IPS-18c (cell line): ENCODE results near the gene CAMK4.
"Not testable (repeated sequence)": the region's sequence is repeated elsewhere in the genome, so short reads cannot be mapped to it uniquely, and the experiment has no call there.

Source experiments
- H3K4me3 ChIP-seq: 2 replicates; pipeline ENCODE4 v1.7.0; 2013; ENCODE audit warnings: low read depth, mild to moderate bottlenecking, low read length, moderate library complexity; ENCODE audit not compliant: insufficient read depth
- H3K9me3 ChIP-seq: one replicate; pipeline ENCODE4 v1.6.1; 2013; ENCODE audit warnings: mild to moderate bottlenecking, low read length, moderate library complexity; ENCODE audit not compliant: control insufficient read depth, insufficient read depth

CAMK4 gene

DNA sequence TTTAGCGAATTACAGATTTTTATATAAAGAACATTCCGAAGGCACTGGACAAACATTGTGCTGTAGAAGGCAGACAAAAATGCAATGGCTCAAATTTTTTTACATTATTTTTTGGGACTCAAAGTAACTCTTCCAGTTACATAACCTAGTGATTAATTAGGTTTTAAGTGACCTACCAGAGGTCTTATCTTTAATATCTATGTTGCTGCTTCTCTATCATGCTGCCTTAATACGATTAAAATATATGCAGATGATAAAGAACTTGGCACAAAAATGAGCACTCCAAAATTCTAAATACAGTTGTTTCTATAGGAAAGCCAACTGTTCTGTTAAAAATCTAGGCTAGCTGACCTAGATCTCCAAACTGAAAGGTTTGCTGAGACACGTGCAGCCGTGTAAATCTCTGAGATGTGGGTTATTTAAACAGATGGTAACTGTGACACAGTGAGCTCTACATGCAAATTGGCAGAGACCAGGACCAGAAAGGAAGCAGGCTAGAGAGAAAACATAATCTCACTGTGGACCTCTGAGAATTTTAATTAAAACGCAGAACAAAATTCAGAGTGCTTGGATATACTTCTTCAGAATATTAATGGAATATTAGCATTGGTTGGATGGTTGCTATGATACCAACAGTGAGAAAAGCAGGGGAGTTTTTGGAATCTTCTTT is 56.2 kb downstream of the CAMK4 start:
- no peak overlapping the region for H3K4me3 ChIP-seq

DNA sequence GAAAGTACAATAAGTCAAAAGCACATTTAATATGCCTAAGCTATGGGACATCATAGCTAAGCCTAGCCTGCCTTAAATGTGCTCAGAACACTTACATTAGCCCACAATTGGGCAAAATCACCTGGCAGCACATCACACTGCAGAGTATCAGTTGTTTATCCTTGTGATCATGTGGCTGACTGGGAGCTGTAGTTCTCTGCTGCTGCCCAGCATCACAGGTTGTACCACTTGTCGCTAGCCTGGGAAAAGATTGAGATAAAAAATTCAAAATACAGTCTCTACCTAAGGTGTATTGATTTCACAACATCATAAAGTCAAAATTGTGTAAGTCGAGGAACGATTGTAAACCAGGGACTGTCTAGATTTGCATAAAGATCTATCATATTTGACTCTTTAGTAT is 58.6 kb downstream of the CAMK4 start:
- no peaks in the 10 kb centered on the region for H3K9me3 ChIP-seq
- H3K4me3 ChIP-seq = no peak overlapping the region

More for the DNA sequence above, 56.2 kb downstream of the CAMK4 start:
- no peaks in the 10 kb centered on the region for H3K9me3 ChIP-seq

DNA sequence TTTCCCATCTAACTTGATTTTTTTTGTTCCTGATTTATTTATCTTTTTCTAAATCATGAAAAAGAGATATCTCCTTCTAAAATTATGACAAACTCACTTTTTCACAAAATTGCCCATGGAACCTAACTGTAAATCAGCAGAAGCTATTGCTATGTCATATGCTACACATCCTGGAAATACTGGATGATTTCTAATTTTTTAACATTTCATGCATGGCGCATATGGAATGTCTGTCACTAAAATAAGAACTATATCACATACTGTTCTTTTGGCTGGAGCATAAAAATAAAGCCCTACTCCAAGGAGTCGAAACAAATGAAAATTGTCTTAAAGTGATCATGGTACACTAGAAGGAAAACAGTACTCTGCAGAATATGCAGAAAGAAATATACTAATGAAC is 60.6 kb downstream of the CAMK4 start:
- no peaks in the 10 kb centered on the region for H3K9me3 ChIP-seq
- no peak overlapping the region for H3K4me3 ChIP-seq

DNA sequence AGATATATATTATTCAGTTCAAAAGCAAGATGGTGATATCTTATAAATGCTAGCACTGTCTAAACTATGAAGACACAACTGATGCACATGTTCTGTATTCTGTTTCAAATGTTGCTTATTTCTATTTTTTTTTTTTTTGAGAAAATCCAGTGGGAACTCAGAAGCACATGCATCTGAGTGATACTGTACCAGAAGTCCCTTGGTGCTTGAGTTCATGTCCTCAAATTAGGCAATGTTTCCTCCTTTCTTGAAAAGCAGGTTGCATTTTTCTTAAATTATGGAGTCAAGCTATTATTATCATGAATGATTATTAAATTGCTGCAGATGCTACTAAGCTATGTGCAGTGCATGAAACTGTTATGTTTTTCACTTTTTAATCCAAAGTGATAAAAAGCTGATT is 70.4 kb downstream of the CAMK4 start:
- Histone ChIP-seq H3K9me3 (no peaks in the 10 kb centered on the region), H3K4me3 (no peak overlapping the region)

GRCh38 chr5:111295649-111296048 is 71.5 kb downstream of the CAMK4 start:
- Histone ChIP-seq H3K9me3 (no peaks in the 10 kb centered on the region), H3K4me3 (no peak overlapping the region)

DNA sequence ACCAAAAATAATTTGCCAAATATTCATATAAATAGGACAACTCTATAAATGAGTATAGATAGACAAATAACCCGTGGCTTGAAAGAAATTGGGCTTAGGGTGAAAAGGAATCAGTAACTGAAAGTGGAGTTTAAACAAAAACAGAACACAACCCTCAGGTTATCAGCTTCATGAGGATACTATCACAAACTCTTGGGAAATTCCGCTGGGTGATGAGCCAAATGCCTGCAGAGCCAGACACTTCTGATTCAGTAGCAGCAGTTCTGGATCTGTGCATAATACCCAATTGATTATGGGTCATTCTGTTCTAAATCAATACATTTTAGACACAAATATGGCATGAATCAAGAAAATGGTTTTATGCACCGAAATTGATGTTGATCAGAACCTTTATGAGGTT is 72.4 kb downstream of the CAMK4 start:
- H3K4me3 ChIP-seq = no peak overlapping the region
- no peaks in the 10 kb centered on the region for H3K9me3 ChIP-seq

DNA sequence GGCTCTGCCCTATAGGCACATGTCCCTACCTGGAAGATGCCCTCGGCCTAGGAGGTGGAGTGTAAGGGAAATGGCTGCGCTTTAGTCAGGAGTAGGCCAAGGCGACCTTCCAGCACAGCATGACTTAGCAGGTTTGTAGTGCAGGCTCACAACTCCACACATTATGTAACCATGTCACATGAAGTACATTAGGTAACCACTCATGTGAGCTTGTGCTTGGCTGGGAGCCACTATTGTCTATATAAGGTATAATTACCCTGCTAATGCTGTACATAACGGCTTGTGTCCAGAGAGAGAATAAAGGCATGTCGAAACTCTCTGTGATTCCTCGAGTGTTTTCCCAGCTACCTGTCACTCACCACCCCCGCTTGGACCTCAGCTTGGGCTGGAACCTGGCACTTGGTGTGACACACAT is 74.9 kb downstream of the CAMK4 start:
- no peaks in the 10 kb centered on the region for H3K9me3 ChIP-seq
- no peak overlapping the region; the same call in 1 of the 2 replicates for H3K4me3 ChIP-seq

DNA sequence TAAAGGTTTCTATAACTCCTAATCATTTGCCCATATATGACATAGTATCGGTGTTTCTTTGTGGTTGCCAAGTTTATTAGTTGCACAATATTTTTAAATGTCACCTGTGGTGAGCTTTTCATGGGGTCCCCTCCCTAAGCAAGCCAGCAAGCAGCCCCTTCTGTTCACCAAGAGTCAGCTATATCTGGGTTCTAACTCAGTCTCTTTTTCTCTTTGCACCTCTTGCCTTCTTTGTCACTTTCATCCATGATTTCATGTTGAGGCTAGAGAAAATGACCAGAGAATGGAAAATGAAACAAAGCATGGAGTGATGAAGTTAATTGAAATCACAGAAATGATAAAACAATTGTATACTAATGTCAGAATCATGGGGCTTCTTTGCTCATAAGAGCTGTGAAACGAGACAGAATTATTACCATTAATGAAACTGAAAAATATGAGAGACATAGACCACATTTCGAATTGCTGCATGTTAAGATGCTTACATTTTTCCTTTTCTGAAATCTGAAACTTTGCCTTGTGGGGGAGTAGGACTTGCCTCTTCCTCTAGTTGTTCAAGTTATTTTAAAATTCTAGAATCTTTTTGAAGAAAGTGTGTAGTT is 75.7 kb downstream of the CAMK4 start:
- no peaks in the 10 kb centered on the region for H3K9me3 ChIP-seq
- H3K4me3 ChIP-seq = no peak overlapping the region

- no peak overlapping the region for H3K4me3 ChIP-seq
- no peaks in the 10 kb centered on the region for H3K9me3 ChIP-seq
These were observed 77.1 kb downstream of the CAMK4 start for GRCh38 chr5:111301264-111301663.

DNA sequence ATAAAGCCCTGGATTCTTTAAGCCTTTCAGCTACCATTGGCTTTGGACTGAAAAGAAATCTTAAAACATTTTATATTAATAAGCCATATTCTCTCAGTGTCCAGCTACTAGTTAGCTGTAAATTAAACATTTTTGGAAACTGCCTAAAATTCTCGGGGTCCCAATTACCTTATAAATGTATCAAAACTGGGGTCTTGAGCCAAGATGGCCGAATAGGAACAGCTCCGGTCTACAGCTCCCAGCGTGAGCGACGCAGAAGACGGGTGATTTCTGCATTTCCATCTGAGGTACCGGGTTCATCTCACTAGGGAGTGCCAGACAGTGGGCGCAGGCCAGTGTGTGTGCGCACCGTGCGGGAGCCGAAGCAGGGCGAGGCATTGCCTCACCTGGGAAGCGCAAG is 77.9 kb downstream of the CAMK4 start:
- H3K4me3 ChIP-seq, H3K9me3 ChIP-seq: not testable (repeated sequence)

DNA sequence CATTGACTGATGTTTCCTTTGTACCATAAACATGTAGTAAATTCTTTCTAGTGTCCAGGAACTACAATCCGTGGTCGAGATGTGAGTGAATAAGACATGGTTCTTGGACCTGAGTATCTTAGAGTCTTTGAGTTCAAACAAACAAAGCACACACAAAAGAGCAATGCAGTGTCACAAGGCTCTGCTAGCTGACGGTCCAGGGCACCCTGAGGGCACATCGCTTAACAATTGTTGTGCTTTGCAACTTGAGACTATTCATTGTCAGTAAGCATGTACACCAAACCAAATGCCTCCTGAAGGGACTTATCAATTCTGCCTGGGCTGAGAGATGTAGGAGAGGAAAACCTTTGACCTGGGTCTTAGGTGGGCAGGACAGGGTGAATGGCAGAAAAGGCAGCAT is 84.8 kb downstream of the CAMK4 start:
- H3K9me3 ChIP-seq = no peaks in the 10 kb centered on the region
- H3K4me3 ChIP-seq = no peak overlapping the region

- Histone ChIP-seq H3K9me3 (no peaks in the 10 kb centered on the region), H3K4me3 (no peak overlapping the region)
These were observed 85.2 kb downstream of the CAMK4 start for GRCh38 chr5:111309384-111309783.

GRCh38 chr5:111310711-111311620 is 86.8 kb downstream of the CAMK4 start:
- no peaks in the 10 kb centered on the region for H3K9me3 ChIP-seq
- no peak overlapping the region for H3K4me3 ChIP-seq

DNA sequence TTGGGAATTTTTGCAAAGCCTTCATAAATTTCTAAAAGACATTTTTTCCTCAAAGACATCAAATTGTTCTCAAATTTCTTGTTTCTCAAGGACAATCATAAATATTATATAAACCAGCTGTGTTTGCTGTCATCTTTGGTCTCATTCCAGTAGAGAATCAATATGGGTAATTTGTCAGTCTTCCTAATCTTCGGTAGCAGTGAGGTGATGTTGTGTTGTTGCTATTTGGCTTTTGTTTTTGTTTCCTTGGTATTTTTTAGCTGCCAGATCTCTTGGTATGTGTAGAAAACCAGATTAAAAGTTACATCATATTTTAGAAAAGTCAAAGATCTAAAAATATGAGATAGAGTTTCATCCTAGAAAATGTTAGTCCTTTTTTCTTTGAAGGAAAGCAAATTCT is 87.5 kb downstream of the CAMK4 start:
- Histone ChIP-seq H3K4me3 (no peak overlapping the region), H3K9me3 (no peaks in the 10 kb centered on the region)

DNA sequence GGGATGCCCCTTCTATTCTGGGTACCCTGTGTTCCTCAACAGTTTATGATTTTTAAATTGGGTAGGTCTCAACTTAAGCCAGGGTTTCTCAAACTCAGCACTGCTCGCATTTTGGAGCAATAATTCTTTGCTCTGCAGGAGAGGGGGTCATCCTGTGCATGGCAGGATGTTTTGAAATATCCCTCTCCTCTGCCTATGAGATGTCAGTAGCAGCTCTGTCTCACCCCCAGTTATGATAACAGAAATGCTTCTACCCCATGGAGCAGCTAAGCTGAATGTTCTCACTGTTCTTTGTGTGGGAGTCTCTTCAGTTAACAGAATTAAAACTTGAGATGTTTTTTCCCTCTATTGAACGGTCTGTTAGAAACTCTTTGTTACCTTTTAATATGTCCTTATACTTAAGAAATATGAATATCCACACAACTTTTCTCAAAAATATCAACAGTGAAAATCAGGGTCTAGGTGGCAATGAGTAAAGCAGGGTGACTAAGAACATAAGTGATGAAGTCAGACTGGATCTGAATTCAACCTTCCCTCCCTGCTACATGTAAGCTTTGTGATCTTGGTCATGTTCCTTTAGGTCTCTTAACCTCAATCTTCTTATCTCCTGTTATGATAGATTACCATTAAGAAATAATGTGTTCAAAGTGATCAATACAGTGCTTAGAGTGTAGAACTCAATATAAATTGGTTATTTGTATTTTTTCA is 89.0 kb downstream of the CAMK4 start:
- Histone ChIP-seq H3K9me3 (no peaks in the 10 kb centered on the region), H3K4me3 (no peak overlapping the region)

DNA sequence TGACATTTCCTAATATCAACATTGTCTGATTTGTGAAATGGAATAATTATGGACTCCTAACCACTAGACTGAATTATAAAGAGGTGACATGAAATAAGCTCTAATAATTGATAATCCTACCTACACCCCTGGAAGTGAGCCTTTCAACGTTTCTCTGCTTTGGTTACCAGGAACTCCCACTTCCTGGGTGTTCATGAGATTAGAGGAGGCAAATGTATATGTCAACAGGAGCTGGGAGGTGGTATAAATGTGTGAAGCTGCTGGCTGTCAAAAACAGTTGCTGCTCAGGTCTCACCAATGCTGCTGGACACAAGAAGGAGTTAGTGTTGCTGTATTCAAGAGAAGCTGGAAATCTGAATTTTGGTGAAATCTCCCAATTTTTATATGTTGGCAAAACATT is 96.8 kb downstream of the CAMK4 start:
- no peaks in the 10 kb centered on the region for H3K9me3 ChIP-seq
- H3K4me3 ChIP-seq = no peak overlapping the region

DNA sequence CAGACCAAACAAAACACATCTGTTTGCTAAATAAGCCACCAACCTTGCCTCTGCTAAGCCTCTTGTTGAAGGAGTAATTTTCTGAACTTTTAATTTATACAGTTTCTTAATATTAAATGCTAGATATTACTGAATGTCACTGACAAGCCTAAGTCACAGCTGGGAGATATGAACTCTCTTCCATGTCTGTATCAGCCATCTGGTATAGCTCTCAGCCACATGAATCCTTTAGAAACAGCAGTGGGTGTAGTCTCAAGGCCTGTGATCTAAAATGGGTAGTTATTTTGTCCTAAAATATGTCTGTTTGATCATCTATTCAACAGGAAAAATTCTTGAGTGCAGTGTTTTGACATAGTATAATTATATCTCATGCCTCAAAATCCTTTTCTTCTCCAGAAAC is 97.2 kb downstream of the CAMK4 start:
- Histone ChIP-seq H3K4me3 (no peak overlapping the region), H3K9me3 (no peaks in the 10 kb centered on the region)
